Progenitor cell of endocrine pancreas (in vitro differentiated cells): ENCODE measurements around the gene BMP7. TPM values are rescaled to one million over a fixed set of nuclear protein-coding genes. Genes with fewer than 3 reads are reported as not detected.

Source experiments
- DNase-seq: peaks from one replicate; pipeline ENCODE4 v3.0.0; 2021; ENCODE audit warnings: low spot score; ENCODE audit not compliant: unreplicated experiment
- H3K27ac Mint-ChIP-seq: 2 replicates; pipeline ENCODE4 v1.8.0; 2021; ENCODE audit warnings: mild to moderate bottlenecking, moderate library complexity, mixed read lengths
- H3K27me3 Mint-ChIP-seq: 2 replicates; pipeline ENCODE4 v1.8.0; 2021; ENCODE audit warnings: mixed read lengths
- H3K36me3 Mint-ChIP-seq: 2 replicates; pipeline ENCODE4 v1.8.0; 2022; ENCODE audit warnings: mixed read lengths; ENCODE audit not compliant: insufficient read depth
- H3K4me1 Mint-ChIP-seq: 2 replicates; pipeline ENCODE4 v1.8.0; 2021; ENCODE audit warnings: low read depth, mixed read lengths
- H3K4me3 Mint-ChIP-seq: 2 replicates; pipeline ENCODE4 v1.8.0; 2021; ENCODE audit warnings: low read depth, mild to moderate bottlenecking, moderate library complexity, mixed read lengths
- H3K9me3 Mint-ChIP-seq: 2 replicates; pipeline ENCODE4 v1.8.0; 2021; ENCODE audit warnings: low read depth, mixed read lengths
- CTCF ChIP-seq: fragments of 200-600 bp; sonication (generic); IDR thresholded peaks from one replicate; pipeline ENCODE4 v1.5.0; 2021; ENCODE audit warnings: antibody characterized with exemption, mild to moderate bottlenecking; ENCODE audit not compliant: unreplicated experiment
- total RNA-seq: library from RNA; stranded (reverse); gene quantifications from 2 replicates; pipeline ENCODE4 v1.2.1, GENCODE V29; 2021

BMP7 gene
- total RNA-seq, 1 donor from 2014 or later, result 35.4 TPM

- Mint-ChIP-seq H3K4me1 (peaks cover 20% of the 10 kb centered on the region), H3K27me3 (no peaks in the 10 kb centered on the region), H3K4me3 (no peak overlapping the region), H3K27ac (no peak overlapping the region), H3K36me3 (peaks cover 10% of the 10 kb centered on the region), H3K9me3 (no peaks in the 10 kb centered on the region)
- TF ChIP-seq CTCF, result no peak
- DNase-seq, result no peak
Measured at GRCh38 chr20:57215426-57215825, 51.0 kb downstream of the BMP7 start.

GRCh38 chr20:57214948-57215347 is 51.5 kb downstream of the BMP7 start:
- Mint-ChIP-seq H3K36me3 (peaks cover 8% of the 10 kb centered on the region), H3K27ac (no peak overlapping the region), H3K4me3 (no peak overlapping the region), H3K9me3 (no peaks in the 10 kb centered on the region), H3K4me1 (peaks cover 25% of the 10 kb centered on the region), H3K27me3 (no peaks in the 10 kb centered on the region)
- TF ChIP-seq CTCF, result no peak
- DNase-seq, result no peak

GRCh38 chr20:57214427-57214826 is 52.0 kb downstream of the BMP7 start:
- H3K27me3 Mint-ChIP-seq, result no peaks in the 10 kb centered on the region
- TF ChIP-seq CTCF, result no peak
- H3K4me1 Mint-ChIP-seq, result peaks cover 30% of the 10 kb centered on the region
- peaks cover 6% of the 10 kb centered on the region for H3K36me3 Mint-ChIP-seq
- H3K9me3 Mint-ChIP-seq, result no peaks in the 10 kb centered on the region
- H3K4me3 Mint-ChIP-seq, result no peak overlapping the region
- no peak for DNase-seq
- no peak overlapping the region for H3K27ac Mint-ChIP-seq

- H3K36me3 Mint-ChIP-seq, result peaks cover 6% of the 10 kb centered on the region
- no peak for DNase-seq
- no peak for TF ChIP-seq CTCF
- peaks cover 33% of the 10 kb centered on the region for H3K4me1 Mint-ChIP-seq
- H3K9me3 Mint-ChIP-seq, result no peaks in the 10 kb centered on the region
- no peaks in the 10 kb centered on the region for H3K27me3 Mint-ChIP-seq
- H3K27ac Mint-ChIP-seq, result no peak overlapping the region
- H3K4me3 Mint-ChIP-seq, result no peak overlapping the region
Measured at GRCh38 chr20:57213924-57214323, 52.5 kb downstream of the BMP7 start.

- DNase-seq, result no peak
- Mint-ChIP-seq H3K27me3 (no peaks in the 10 kb centered on the region), H3K27ac (no peak overlapping the region), H3K9me3 (no peaks in the 10 kb centered on the region), H3K36me3 (peaks cover 6% of the 10 kb centered on the region), H3K4me1 (peaks cover 33% of the 10 kb centered on the region), H3K4me3 (no peak overlapping the region)
- no peak for TF ChIP-seq CTCF
Measured at GRCh38 chr20:57213291-57213690, 53.1 kb downstream of the BMP7 start.
